Measurements from ENCODE around the gene VPS51.
A peak's percentile ranks its signal among the peaks of the same experiment; 100 is the strongest.

DNA sequence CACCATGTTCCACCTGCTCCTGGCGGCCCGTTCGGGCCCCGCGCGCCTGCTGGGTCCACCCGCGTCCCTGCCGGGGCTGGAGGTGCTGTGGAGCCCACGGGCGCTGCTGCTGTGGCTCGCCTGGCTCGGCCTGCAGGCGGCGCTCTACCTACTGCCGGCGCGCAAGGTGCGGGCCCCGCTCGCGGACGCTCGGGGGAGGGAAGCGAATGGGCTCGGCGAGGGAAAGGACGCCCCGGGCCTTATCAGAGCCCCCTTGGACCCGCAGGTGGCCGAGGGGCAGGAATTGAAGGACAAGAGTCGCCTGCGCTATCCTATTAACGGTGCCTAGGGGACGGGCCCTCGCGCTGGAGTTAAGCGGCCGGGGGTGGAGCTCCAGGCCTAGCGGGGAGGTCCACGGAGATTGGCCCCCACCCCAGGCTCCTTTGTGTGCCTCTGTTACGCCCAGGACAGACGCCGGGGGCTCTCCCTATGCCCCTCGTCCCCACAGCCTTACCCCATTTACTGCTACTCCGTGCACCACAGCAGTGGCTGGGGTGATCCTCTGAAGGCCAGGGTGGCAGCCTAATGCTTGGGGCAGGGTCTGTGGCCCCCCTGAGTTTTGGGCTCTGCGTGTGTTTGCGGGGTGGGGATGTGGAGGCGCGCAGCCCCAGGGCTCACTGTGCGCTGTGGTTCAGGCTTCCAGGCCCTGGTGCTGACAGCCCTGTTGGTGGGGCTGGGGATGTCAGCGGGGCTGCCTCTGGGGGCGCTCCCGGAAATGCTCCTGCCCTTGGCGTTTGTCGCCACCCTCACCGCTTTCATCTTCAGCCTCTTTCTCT, 16.7 kb downstream of the VPS51 start:
- peak in 2 of 3 donors; percentile 17 to 37 for TF ChIP-seq POLR2A (IDR thresholded peaks at IDR 0.05)
- TF ChIP-seq, protein P1, sequence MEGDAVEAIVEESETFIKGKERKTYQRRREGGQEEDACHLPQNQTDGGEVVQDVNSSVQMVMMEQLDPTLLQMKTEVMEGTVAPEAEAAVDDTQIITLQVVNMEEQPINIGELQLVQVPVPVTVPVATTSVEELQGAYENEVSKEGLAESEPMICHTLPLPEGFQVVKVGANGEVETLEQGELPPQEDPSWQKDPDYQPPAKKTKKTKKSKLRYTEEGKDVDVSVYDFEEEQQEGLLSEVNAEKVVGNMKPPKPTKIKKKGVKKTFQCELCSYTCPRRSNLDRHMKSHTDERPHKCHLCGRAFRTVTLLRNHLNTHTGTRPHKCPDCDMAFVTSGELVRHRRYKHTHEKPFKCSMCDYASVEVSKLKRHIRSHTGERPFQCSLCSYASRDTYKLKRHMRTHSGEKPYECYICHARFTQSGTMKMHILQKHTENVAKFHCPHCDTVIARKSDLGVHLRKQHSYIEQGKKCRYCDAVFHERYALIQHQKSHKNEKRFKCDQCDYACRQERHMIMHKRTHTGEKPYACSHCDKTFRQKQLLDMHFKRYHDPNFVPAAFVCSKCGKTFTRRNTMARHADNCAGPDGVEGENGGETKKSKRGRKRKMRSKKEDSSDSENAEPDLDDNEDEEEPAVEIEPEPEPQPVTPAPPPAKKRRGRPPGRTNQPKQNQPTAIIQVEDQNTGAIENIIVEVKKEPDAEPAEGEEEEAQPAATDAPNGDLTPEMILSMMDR (IDR thresholded peaks at IDR 0.05): peak; percentile 72 to 97 (median 86)
